BLaER1 (cell line): Measurements from ENCODE around the gene SLC12A7.
"Not testable (repeated sequence)": the region's sequence is repeated elsewhere in the genome, so short reads cannot be mapped to it uniquely, and the experiment has no call there.

Experiments used
- H3K27ac ChIP-seq: shearing (Covaris generic); formaldehyde crosslinking; 2 replicates; pipeline ENCODE4 v1.8.1; 2022
- H3K27me3 ChIP-seq: shearing (Covaris generic); formaldehyde crosslinking; 2 replicates; pipeline ENCODE4 v1.8.1; 2022
- H3K36me3 ChIP-seq: shearing (Covaris generic); formaldehyde crosslinking; 2 replicates; pipeline ENCODE4 v1.8.1; 2022
- H3K4me1 ChIP-seq: shearing (Covaris generic); formaldehyde crosslinking; 2 replicates; pipeline ENCODE4 v1.8.1; 2022
- H3K4me2 ChIP-seq: shearing (Covaris generic); formaldehyde crosslinking; 2 replicates; pipeline ENCODE4 v1.8.1; 2022
- H3K4me3 ChIP-seq: shearing (Covaris generic); formaldehyde crosslinking; 2 replicates; pipeline ENCODE4 v1.8.1; 2022
- H3K9ac ChIP-seq: shearing (Covaris generic); formaldehyde crosslinking; 2 replicates; pipeline ENCODE4 v1.8.1; 2022
- H3K9me3 ChIP-seq: shearing (Covaris generic); formaldehyde crosslinking; 2 replicates; pipeline ENCODE4 v1.8.1; 2022
- H4K20me1 ChIP-seq: shearing (Covaris generic); formaldehyde crosslinking; 2 replicates; pipeline ENCODE4 v1.8.1; 2022
- Cebpa-rat ChIP-seq: shearing (Covaris generic); IDR thresholded peaks from 2 replicates; pipeline ENCODE4 v1.8.1; 2022

SLC12A7 gene

GRCh38 chr5:1086871-1087270 lies 25.0 kb downstream of the SLC12A7 start:
- no peak overlapping the region for H3K4me2 ChIP-seq
- no peak overlapping the region for H3K9ac ChIP-seq
- peaks cover 96% of the 10 kb centered on the region for H3K36me3 ChIP-seq
- no peaks in the 10 kb centered on the region for H3K9me3 ChIP-seq
- H3K27ac ChIP-seq: no peak overlapping the region
- no peaks in the 10 kb centered on the region for H3K27me3 ChIP-seq
- peaks cover 39% of the 10 kb centered on the region for H4K20me1 ChIP-seq
- H3K4me3 ChIP-seq: no peak overlapping the region
- no peaks in the 10 kb centered on the region for H3K4me1 ChIP-seq
- TF ChIP-seq Cebpa-rat: no peak

GRCh38 chr5:1086137-1086536 lies 25.7 kb downstream of the SLC12A7 start:
- Histone ChIP-seq H3K4me2 (no peak overlapping the region), H3K27me3 (no peaks in the 10 kb centered on the region), H3K36me3 (peaks cover 95% of the 10 kb centered on the region), H3K9me3 (no peaks in the 10 kb centered on the region), H4K20me1 (peaks cover 32% of the 10 kb centered on the region), H3K4me1 (no peaks in the 10 kb centered on the region), H3K27ac (no peak overlapping the region), H3K4me3 (no peak overlapping the region), H3K9ac (no peak overlapping the region)
- TF ChIP-seq Cebpa-rat: no peak

GRCh38 chr5:1085391-1085790 lies 26.5 kb downstream of the SLC12A7 start:
- TF ChIP-seq Cebpa-rat: no peak
- Histone ChIP-seq H3K27ac (no peak overlapping the region), H3K4me3 (no peak overlapping the region), H3K27me3 (no peaks in the 10 kb centered on the region), H3K4me2 (no peak overlapping the region), H4K20me1 (peaks cover 25% of the 10 kb centered on the region), H3K9me3 (no peaks in the 10 kb centered on the region), H3K4me1 (no peaks in the 10 kb centered on the region), H3K36me3 (peaks cover 94% of the 10 kb centered on the region), H3K9ac (no peak overlapping the region)

GRCh38 chr5:1083823-1084605 lies 27.8 kb downstream of the SLC12A7 start:
- H3K9ac ChIP-seq: no peak overlapping the region
- no peak for TF ChIP-seq Cebpa-rat
- no peaks in the 10 kb centered on the region for H3K27me3 ChIP-seq
- no peak overlapping the region for H3K4me3 ChIP-seq
- peaks cover 94% of the 10 kb centered on the region for H3K36me3 ChIP-seq
- H3K4me2 ChIP-seq: no peak overlapping the region
- peaks cover 11% of the 10 kb centered on the region; the same call in 1 of the 2 replicates for H4K20me1 ChIP-seq
- no peaks in the 10 kb centered on the region for H3K4me1 ChIP-seq
- H3K9me3 ChIP-seq: no peaks in the 10 kb centered on the region
- no peak overlapping the region for H3K27ac ChIP-seq

- not testable (repeated sequence) for H3K4me1 ChIP-seq, H3K27me3 ChIP-seq, H3K9me3 ChIP-seq, H3K4me3 ChIP-seq, H3K4me2 ChIP-seq, H3K9ac ChIP-seq, H3K27ac ChIP-seq, H4K20me1 ChIP-seq
- peaks cover 92% of the 10 kb centered on the region for H3K36me3 ChIP-seq
Measured at GRCh38 chr5:1083026-1083425, 28.8 kb downstream of the SLC12A7 start.

GRCh38 chr5:1081519-1081918 lies 30.3 kb downstream of the SLC12A7 start:
- no peaks in the 10 kb centered on the region for H3K4me1 ChIP-seq

GRCh38 chr5:1080432-1080831 lies 31.4 kb downstream of the SLC12A7 start:
- TF ChIP-seq Cebpa-rat: no peak
- Histone ChIP-seq H3K4me3 (no peak overlapping the region), H3K27ac (no peak overlapping the region), H3K4me2 (no peak overlapping the region), H3K36me3 (peaks cover 90% of the 10 kb centered on the region), H3K4me1 (no peaks in the 10 kb centered on the region), H3K27me3 (no peaks in the 10 kb centered on the region), H4K20me1 (no peaks in the 10 kb centered on the region; the same call in 1 of the 2 replicates), H3K9me3 (no peaks in the 10 kb centered on the region), H3K9ac (no peak overlapping the region)

More at GRCh38 chr5:1081519-1081918, 30.3 kb downstream of the SLC12A7 start:
- Histone ChIP-seq H3K27me3 (no peaks in the 10 kb centered on the region), H3K27ac (no peak overlapping the region), H3K4me3 (no peak overlapping the region), H3K36me3 (peaks cover 90% of the 10 kb centered on the region), H3K4me2 (no peak overlapping the region), H4K20me1 (no peaks in the 10 kb centered on the region), H3K9ac (no peak overlapping the region), H3K9me3 (no peaks in the 10 kb centered on the region)
- TF ChIP-seq Cebpa-rat: no peak

GRCh38 chr5:1079961-1080360 lies 31.9 kb downstream of the SLC12A7 start:
- Histone ChIP-seq H3K9ac (no peak overlapping the region), H3K4me1 (no peaks in the 10 kb centered on the region), H3K9me3 (no peaks in the 10 kb centered on the region), H3K27ac (no peak overlapping the region), H4K20me1 (no peaks in the 10 kb centered on the region; the same call in 1 of the 2 replicates), H3K4me3 (no peak overlapping the region), H3K4me2 (no peak overlapping the region), H3K27me3 (no peaks in the 10 kb centered on the region), H3K36me3 (peaks cover 90% of the 10 kb centered on the region)
- TF ChIP-seq Cebpa-rat: no peak

- H4K20me1 ChIP-seq: no peaks in the 10 kb centered on the region; the same call in 1 of the 2 replicates
- peaks cover 90% of the 10 kb centered on the region; the same call in 1 of the 2 replicates for H3K36me3 ChIP-seq
- H3K4me3 ChIP-seq: no peak overlapping the region
- no peak overlapping the region for H3K27ac ChIP-seq
- no peaks in the 10 kb centered on the region for H3K27me3 ChIP-seq
- H3K4me1 ChIP-seq: no peaks in the 10 kb centered on the region
- H3K4me2 ChIP-seq: no peak overlapping the region
- TF ChIP-seq Cebpa-rat: no peak
- no peak overlapping the region for H3K9ac ChIP-seq
- no peaks in the 10 kb centered on the region for H3K9me3 ChIP-seq
Measured at GRCh38 chr5:1079486-1079885, 32.4 kb downstream of the SLC12A7 start.

- Histone ChIP-seq H3K36me3 (peaks cover 90% of the 10 kb centered on the region; the same call in 1 of the 2 replicates), H3K4me1 (no peaks in the 10 kb centered on the region), H4K20me1 (no peaks in the 10 kb centered on the region; the same call in 1 of the 2 replicates), H3K4me2 (no peak overlapping the region), H3K27ac (no peak overlapping the region), H3K9ac (no peak overlapping the region), H3K27me3 (no peaks in the 10 kb centered on the region), H3K4me3 (no peak overlapping the region), H3K9me3 (no peaks in the 10 kb centered on the region)
- TF ChIP-seq Cebpa-rat: no peak
Measured at GRCh38 chr5:1078851-1079250, 33.0 kb downstream of the SLC12A7 start.
